GM18499 (cell line): ENCODE data around the gene VTI1B.
"Not testable (repeated sequence)": the region's sequence is repeated elsewhere in the genome, so short reads cannot be mapped to it uniquely, and the experiment has no call there.

ENCODE experiments used
- ATAC-seq: cut with Tn5 transposase; IDR thresholded peaks from one replicate; pipeline ENCODE4 v1.9.1; 2021; ENCODE audit warnings: moderate number of reproducible peaks; ENCODE audit not compliant: insufficient read depth, unreplicated experiment

VTI1B gene

GRCh38 chr14:67674480-67675218 lies at the start of gene VTI1B:
TSS of gene VTI1B (minus strand) at chr14:67674632. CDS start at chr14:67674489, 143 bp downstream.
- ATAC-seq: peak; percentile 46

GRCh38 chr14:67722293-67722692 lies 47.9 kb upstream of the VTI1B start:
- ATAC-seq: no peak

GRCh38 chr14:67721875-67722274 lies 47.4 kb upstream of the VTI1B start:
- ATAC-seq: no peak

DNA sequence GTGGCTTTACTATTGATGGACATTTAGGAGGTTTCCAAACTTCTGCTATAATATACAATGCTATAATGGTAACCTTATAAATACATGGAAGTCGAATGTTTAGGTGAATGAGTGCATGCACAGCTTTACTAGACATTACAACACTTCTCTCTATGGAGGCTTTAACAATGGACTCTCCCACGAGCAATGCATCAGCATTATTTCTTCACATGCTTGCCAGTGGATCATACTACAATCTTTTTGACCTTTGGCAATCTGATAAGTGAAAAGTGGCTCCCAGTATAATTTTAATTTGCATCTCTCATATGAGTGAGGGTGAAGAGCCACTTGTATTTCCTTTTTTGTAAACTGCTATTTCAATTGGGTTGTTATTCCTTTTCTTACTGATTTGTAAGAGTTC lies 45.4 kb upstream of the VTI1B start:
- no peak for ATAC-seq

- ATAC-seq: not testable (repeated sequence)
Measured at GRCh38 chr14:67719385-67719784, 45.0 kb upstream of the VTI1B start.

GRCh38 chr14:67718265-67718664 lies 43.8 kb upstream of the VTI1B start:
- no peak for ATAC-seq

- ATAC-seq: no peak
Measured at GRCh38 chr14:67717048-67717447, 42.6 kb upstream of the VTI1B start.

- no peak for ATAC-seq
Measured at GRCh38 chr14:67710209-67710608, 35.8 kb upstream of the VTI1B start.

- not testable (repeated sequence) for ATAC-seq
Measured at GRCh38 chr14:67709796-67710195, 35.4 kb upstream of the VTI1B start.

- not testable (repeated sequence) for ATAC-seq
Measured at GRCh38 chr14:67709346-67709745, 34.9 kb upstream of the VTI1B start.

- no peak for ATAC-seq
Measured at GRCh38 chr14:67705211-67705610, 30.8 kb upstream of the VTI1B start.

DNA sequence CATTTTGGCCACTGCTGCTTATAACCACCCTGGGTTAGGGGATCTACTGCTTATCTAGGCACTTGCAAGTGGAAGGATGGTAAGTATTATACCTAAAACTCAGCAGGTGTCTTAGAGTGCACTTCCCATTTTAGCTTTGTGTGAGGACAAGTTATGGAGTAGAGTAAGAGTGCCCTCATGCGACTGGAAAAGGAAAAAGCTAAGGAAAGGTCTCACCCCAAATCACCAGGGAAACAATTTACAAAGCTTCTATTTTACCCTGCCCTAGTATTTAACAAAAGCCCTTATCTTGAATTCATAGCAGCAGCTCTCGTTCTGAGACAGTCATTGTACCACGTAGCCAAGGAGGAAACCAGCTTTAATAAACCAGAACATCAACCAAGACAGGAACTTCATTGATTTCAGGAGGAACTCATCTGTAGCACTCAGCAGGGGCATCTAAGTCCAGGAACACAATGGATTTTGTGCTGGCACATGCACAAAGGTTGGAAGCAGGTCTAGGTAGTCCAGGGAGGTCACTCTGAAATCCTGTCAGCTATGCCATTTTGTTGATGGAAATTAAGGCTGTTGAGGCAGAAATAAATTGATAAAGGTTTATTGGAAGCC lies 30.2 kb upstream of the VTI1B start:
- no peak for ATAC-seq

GRCh38 chr14:67703997-67704396 lies 29.6 kb upstream of the VTI1B start:
- ATAC-seq: no peak

DNA sequence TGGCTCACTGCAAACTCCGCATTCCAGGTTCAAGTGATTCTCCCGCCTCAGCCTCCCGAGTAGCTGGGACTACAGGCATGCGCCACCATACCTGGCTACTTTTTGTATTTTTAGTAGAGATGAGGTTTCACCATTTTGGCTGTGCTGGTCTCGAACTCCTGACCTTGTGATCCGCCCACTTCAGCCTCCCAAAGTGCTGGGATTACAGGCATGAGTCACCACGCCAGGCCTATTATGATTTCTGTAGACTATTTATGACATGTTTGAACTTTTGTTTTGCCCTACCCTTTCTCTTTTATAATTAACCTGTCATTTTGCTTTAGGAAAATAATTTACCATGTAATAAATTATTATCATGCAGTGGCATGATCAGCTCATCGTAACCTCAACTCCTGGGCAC lies 27.1 kb upstream of the VTI1B start, which contains the start of gene RDH12:
Gene RDH12 (plus strand): TSS at position 395 of the 400 bp plus-strand sequence. CDS start 20,757 bp downstream, outside the sequence.
- ATAC-seq: not testable (repeated sequence)

GRCh38 chr14:67698179-67698578 lies 23.7 kb upstream of the VTI1B start:
- no peak for ATAC-seq

GRCh38 chr14:67697006-67697405 lies 22.6 kb upstream of the VTI1B start:
- ATAC-seq: no peak

- peak; percentile 62 for ATAC-seq
Measured at GRCh38 chr14:67695394-67695949, 21.0 kb upstream of the VTI1B start, which contains the start of gene RDH11. TSS of gene RDH11 (minus strand) at chr14:67695764. CDS start at chr14:67695703, 61 bp downstream.

DNA sequence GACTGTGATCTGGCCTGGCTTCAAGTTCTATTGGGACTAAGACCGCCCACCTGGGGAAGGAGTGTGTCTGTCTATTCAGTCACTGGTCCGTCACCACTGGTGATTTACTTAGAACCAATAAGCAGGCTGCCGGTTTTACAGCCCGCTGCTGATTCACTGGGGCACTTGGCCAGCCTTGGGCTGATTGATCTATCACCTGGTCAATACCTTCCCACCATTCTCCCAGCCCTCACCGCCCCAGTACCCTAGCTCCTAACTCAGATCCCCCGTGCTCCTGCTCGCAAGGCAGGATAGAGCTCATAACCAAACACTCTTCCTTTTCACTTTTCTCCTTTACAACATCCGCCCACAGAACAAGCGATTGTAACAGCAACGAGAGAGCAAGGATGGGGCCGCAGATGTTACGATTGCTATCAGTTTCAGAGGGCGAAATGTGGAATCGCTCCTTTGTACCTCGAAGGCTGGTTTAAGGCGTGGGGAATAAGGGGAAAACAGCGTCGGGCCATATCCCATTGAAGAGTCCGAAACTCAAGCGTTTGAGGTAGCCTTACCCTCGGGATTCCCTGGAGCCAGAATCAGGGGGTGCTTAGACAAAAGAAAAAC lies 20.5 kb upstream of the VTI1B start:
- ATAC-seq: peak; percentile 71

DNA sequence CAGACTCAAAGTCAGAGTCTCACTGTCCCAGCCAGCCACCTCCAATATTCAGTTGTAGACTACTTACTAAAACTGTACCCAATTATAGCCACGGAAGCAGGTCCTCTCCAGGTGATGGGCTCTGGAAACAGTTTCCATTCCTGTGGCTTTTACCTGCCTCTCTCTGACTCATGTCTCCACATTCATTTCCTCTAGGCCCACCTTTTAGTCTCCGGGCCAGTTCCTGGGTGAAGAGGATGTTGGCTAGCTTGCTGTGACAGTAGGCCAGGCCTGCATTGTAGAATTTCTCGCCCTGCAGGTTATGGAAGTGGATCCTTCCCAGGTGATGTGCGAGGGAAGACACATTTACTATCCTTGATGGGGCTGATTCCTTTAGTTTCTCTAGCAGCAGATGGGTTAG lies 15.6 kb upstream of the VTI1B start:
- no peak for ATAC-seq

DNA sequence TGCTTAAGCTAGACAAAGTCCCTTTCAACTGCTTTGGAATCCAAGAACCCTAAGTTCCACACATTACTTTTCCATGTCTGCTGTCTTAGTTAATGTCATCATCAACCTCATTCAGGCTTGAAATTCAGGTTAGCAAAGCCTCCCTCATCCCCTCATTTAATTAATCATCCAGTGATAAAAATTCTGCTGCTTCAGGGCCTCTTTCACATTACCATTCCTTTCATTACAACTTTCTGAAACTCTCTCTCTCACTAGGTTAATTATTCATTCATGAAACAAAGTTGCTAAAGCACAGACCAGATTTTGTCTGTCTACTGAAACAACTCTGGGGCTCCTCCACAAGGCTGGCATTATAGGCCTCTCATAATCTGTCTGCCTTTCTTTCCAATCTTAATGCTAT lies 9.4 kb upstream of the VTI1B start:
- no peak for ATAC-seq

DNA sequence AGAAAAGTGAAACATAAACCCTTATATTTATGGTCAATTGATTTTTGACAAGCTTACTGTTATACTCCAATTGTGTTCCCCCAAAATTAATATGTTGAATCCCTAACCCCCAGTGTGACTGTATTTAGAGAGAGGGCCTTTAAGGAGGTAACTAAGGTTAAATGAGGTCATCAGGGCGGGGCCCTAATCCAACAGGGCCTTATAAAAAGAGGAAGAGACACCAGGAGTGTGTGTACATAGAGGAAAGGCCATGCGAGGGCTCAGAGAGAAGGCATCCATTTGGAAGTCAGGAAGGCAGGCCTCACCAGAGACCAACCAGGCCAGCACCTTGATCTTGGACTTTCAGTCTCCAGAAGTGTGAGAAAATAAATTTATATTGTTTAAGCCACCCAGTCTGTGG lies 6.5 kb upstream of the VTI1B start:
- ATAC-seq: no peak
